GM19240 (cell line): ENCODE data around the gene CFAP141.
"Not testable (repeated sequence)": the region's sequence is repeated elsewhere in the genome, so short reads cannot be mapped to it uniquely, and the experiment has no call there.

Experiments used
- DNase-seq: peaks from one replicate; pipeline ENCODE4 v3.0.0; 2011; ENCODE audit warnings: low spot score; ENCODE audit not compliant: insufficient read length

Gene CFAP141

GRCh38 chr1:154206196-154206595 lies at the start of gene CFAP141:
Gene CFAP141, minus strand, starts transcription at chr1:154206333. Its CDS starts 26 bp downstream, at chr1:154206307.
- DNase-seq, result no peak

- no peak for DNase-seq
Observed at GRCh38 chr1:154253671-154254070, 47.5 kb upstream of the CFAP141 start.

- DNase-seq, result no peak
Observed at GRCh38 chr1:154241703-154242351, 35.7 kb upstream of the CFAP141 start.

- DNase-seq, result no peak
Observed at GRCh38 chr1:154240294-154240833, 34.2 kb upstream of the CFAP141 start.

- DNase-seq, result no peak
Observed at GRCh38 chr1:154239491-154239890, 33.4 kb upstream of the CFAP141 start.

- DNase-seq, result no peak
Observed at GRCh38 chr1:154237880-154238506, 31.9 kb upstream of the CFAP141 start.

- DNase-seq, result no peak
Observed at GRCh38 chr1:154237435-154237834, 31.3 kb upstream of the CFAP141 start.

GRCh38 chr1:154236855-154237254 lies 30.7 kb upstream of the CFAP141 start:
- DNase-seq, result no peak

- not testable (repeated sequence) for DNase-seq
Observed at GRCh38 chr1:154233127-154233526, 27.0 kb upstream of the CFAP141 start.

GRCh38 chr1:154231112-154231511 lies 25.0 kb upstream of the CFAP141 start:
- DNase-seq, result not testable (repeated sequence)

- DNase-seq, result no peak
Observed at GRCh38 chr1:154225370-154225769, 19.2 kb upstream of the CFAP141 start.

- no peak for DNase-seq
Observed at GRCh38 chr1:154223621-154224020, 17.5 kb upstream of the CFAP141 start.

GRCh38 chr1:154222918-154223317 lies 16.8 kb upstream of the CFAP141 start:
- no peak for DNase-seq

- no peak for DNase-seq
Observed at GRCh38 chr1:154222518-154222917, 16.4 kb upstream of the CFAP141 start.

- DNase-seq, result peak; percentile 16
Observed at GRCh38 chr1:154221278-154222001, 15.3 kb upstream of the CFAP141 start.

GRCh38 chr1:154220970-154221277 lies 14.8 kb upstream of the CFAP141 start:
- DNase-seq, result no peak

- DNase-seq, result peak; percentile 83
Observed at GRCh38 chr1:154220071-154220969, 14.2 kb upstream of the CFAP141 start, which contains the start of gene UBAP2L. Gene UBAP2L, plus strand, starts transcription at chr1:154220955. Its CDS starts 4,169 bp downstream, at chr1:154225124.

- no peak for DNase-seq
Observed at GRCh38 chr1:154219541-154219940, 13.4 kb upstream of the CFAP141 start.

- no peak for DNase-seq
Observed at GRCh38 chr1:154218545-154218944, 12.4 kb upstream of the CFAP141 start.

GRCh38 chr1:154213274-154213673 lies 7.1 kb upstream of the CFAP141 start:
- DNase-seq, result no peak

- DNase-seq, result no peak
Observed at GRCh38 chr1:154212083-154212482, 6.0 kb upstream of the CFAP141 start.
